AG10803 (cell line): ENCODE results near the gene MEIS3.

Experiments
- DNase-seq: peaks from one replicate; pipeline ENCODE4 v3.0.0; 2010; ENCODE audit warnings: low read depth
- H3K4me3 ChIP-seq: 2 replicates; pipeline ENCODE4 v1.5.1; 2011; ENCODE audit warnings: mild to moderate bottlenecking, low read length, control low read depth
- TF ChIP-seq, protein P1 (sequence below): conservative IDR thresholded peaks from 2 replicates; pipeline ENCODE4 v1.5.1; 2011; ENCODE audit warnings: mild to moderate bottlenecking, low read length, control low read depth, inconsistent platforms

MEIS3 gene

DNA sequence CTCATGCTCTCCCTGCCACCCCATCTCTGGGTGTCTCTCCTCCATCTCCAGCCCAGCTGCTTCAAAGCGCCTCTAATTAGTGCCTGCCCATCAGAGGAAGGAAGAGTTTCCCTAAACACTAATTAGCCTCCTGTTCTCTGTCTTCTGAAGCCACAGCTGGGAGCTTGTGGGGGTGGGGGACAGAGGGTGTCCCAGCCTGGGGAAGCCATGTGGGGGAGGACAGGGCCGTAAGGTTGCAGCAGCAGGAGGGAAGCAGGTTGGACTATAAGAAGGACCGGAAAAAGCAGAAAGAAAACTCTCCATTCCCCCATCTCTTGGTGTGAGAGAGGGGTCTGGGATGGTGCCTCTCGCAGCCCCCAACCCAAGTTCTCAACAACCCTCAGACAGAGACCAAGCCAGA is 26.2 kb upstream of the MEIS3 start:
- no peak for DNase-seq
- TF ChIP-seq, protein P1, sequence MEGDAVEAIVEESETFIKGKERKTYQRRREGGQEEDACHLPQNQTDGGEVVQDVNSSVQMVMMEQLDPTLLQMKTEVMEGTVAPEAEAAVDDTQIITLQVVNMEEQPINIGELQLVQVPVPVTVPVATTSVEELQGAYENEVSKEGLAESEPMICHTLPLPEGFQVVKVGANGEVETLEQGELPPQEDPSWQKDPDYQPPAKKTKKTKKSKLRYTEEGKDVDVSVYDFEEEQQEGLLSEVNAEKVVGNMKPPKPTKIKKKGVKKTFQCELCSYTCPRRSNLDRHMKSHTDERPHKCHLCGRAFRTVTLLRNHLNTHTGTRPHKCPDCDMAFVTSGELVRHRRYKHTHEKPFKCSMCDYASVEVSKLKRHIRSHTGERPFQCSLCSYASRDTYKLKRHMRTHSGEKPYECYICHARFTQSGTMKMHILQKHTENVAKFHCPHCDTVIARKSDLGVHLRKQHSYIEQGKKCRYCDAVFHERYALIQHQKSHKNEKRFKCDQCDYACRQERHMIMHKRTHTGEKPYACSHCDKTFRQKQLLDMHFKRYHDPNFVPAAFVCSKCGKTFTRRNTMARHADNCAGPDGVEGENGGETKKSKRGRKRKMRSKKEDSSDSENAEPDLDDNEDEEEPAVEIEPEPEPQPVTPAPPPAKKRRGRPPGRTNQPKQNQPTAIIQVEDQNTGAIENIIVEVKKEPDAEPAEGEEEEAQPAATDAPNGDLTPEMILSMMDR, result no peak
- H3K4me3 ChIP-seq, result no peak overlapping the region

DNA sequence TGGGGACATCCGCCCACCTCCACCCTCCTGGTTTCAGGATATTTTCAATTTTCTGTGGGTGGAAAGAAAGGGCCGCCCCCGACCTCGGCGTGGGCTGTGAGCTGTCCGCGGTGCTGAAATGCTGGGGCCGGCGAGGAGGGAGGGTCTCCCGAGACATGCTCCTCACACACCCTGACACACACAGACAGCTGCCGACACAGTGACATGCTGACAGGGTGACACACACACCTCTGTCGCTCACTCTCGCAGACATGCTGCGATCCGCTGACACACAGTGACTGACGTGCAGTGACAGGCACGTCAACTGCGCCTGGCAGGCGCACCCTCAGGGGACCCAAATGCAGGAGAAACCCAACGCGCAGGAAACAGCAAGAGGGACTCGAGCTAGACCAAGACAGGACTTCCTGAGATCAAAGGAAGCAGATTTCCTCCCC is 25.1 kb upstream of the MEIS3 start:
- TF ChIP-seq, protein P1, result no peak
- DNase-seq, result no peak
- no peak overlapping the region for H3K4me3 ChIP-seq

DNA sequence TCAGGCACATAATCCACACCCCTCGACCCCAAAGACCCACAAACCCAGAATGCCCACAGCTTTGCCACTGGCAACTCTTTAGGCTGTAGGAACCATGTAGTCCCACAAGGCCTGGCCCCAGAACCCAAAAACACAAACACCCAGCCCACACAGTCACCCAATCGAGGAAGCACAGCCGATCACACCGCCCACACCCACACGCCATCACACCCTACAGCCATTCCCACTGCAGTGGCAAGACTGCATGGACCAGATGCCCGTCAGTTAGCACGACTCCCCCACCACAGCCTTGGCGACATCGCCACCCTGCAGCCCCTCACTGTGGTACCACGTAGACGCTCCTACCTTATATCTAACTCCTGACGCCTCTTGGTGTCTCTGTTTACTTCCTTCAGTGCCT is 24.0 kb upstream of the MEIS3 start:
- no peak overlapping the region for H3K4me3 ChIP-seq
- TF ChIP-seq, protein P1, result no peak

DNA sequence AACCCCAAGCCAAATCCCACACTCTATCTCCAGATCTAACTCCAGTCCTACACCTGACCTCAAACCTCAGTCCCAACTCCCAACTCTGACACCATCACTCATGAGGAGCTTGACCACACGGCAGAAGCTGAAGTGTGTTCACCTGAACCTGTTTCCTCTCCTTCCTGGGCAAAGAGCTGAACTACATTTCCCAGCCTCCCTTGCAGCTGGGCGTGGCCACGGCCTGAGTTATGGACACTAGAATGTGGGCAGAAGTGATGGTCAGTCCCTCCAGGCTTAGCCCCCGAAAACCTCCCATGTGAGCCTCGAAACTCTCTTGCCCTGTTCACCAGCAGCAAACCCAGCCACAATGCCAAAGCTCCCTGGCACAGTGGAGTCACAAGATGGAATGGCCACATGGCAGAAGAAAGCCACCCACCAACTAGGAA is 19.5 kb upstream of the MEIS3 start:
- DNase-seq, result no peak
- no peak overlapping the region for H3K4me3 ChIP-seq
- TF ChIP-seq, protein P1, result no peak

More for the DNA sequence above, 24.0 kb upstream of the MEIS3 start:
- DNase-seq, result no peak

DNA sequence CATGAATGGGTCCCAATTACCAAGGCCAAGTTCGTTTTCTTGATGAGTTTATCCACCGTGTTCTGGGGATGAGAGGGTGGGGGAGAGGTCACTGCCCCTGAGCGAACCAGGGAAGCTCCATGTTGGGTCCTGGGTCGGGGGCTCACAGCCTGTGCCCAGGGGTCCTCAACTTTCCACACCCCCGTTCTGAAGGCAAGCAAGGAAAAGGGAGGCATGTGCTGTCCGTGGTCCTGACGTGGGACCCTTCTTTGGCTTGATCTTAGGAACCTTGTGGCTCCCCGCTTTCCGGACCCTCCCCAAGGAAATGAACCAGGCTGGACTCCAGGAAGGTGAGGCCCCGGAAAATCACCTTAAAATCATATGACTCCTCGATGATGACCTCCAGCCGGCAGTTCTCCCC is 18.2 kb upstream of the MEIS3 start:
- DNase-seq, result no peak
- TF ChIP-seq, protein P1, result no peak
- no peak overlapping the region for H3K4me3 ChIP-seq

DNA sequence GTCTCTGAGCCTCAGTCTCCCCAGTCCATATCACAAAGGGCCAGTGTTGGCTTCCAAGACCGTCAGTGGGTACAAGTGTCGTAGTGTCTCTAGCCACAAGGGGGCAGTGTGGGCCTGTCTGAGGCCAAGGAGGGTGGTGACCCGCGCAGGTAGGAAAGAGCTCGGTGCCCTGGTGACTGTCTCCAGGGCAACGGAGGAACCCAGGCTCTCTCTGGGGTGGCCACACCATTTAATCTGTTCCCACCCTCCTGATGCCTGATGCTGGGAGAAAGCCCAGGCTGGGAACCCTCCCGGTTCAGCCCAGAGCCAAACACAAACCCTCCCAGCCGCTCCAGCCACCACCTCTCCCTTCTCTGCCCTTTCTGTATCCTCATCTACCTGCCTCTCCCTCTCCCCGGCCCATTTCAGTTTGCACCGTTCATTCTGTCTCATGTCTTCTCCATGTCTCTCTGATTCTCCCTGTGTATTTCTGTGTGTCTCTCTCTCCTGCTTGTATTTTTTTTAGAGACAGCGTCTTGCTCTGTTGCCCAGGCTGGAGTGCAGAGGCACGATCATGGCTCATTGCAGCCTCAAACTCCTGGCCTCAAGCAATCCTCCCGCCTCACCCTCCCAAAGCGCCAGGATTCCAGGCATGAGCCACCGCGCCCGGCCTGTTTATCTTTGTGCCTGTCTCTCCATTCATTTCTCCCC is 17.5 kb upstream of the MEIS3 start:
- H3K4me3 ChIP-seq, result no peak overlapping the region
- TF ChIP-seq, protein P1, result peak; percentile 83
- DNase-seq, result peak; percentile 46

DNA sequence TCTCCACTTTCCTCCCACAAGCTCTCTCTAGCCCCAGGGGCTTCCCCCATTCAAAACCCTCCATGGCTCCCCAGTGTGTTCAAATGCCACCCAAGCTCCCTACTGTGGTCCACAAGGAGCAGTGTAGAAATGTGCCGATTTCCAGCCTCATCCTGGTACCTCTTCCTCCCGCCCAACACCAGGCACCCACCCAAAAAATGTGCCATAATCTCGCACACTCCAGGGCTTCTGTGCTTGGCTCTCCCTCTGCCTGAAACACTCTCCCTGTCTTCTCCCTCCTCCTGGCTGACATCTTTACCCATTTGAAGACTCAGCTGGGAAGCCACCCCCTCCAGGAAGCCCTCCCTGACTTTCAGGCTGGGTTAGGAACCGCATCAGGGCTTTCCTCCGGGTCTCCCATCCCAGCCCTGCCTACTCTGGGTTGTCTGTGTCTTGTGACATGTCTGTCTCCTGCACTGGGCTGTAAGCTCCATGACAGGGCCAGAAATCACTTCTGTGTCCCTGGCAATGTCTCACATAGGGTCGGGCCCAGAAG is 16.6 kb upstream of the MEIS3 start:
- no peak for DNase-seq
- TF ChIP-seq, protein P1, result no peak
- H3K4me3 ChIP-seq, result no peak overlapping the region
